Stimulated activated naive CD8-positive, alpha-beta T cell treated with anti-CD3 and anti-CD28 coated beads, Interleukin-15, Interleukin-2, amounts not matched to agents 100 ng/mL and 50 ng/mL, for 24 hours (primary cell): ENCODE results near the gene ZBTB22.
"Not testable (repeated sequence)": the region's sequence is repeated elsewhere in the genome, so short reads cannot be mapped to it uniquely, and the experiment has no call there.

Source experiments
- H3K27ac Mint-ChIP-seq: one replicate; pipeline ENCODE4 v1.8.0; 2021; ENCODE audit warnings: mild to moderate bottlenecking, mixed read lengths
- H3K27me3 Mint-ChIP-seq: one replicate; pipeline ENCODE4 v1.8.0; 2021; ENCODE audit warnings: mixed read lengths
- H3K36me3 Mint-ChIP-seq: one replicate; pipeline ENCODE4 v1.8.0; 2021; ENCODE audit warnings: low read depth, mixed read lengths
- H3K4me1 Mint-ChIP-seq: one replicate; pipeline ENCODE4 v1.8.0; 2021; ENCODE audit warnings: low read depth, mixed read lengths
- H3K4me3 Mint-ChIP-seq: one replicate; pipeline ENCODE4 v1.8.0; 2021; ENCODE audit warnings: mild to moderate bottlenecking, mixed read lengths
- H3K9me3 Mint-ChIP-seq: one replicate; pipeline ENCODE4 v1.8.0; 2021; ENCODE audit warnings: mixed read lengths

Gene ZBTB22

DNA sequence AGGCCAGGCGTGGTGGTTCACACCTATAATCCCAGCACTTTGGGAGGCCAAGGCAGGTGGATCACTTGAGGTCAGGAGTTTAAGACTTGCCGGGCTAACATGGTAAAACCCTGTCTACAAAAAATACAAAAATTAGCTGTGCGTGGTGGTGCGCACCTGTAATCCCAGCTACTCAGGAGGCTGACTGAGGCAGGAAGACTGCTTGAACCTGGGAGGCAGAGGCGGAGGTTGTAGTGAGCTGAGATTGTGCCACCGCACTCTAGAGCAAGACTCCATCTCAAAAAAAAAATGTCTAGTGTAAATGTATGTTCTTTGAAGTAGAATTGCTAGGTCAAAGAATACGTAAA, 26.0 kb upstream of the ZBTB22 start:
- H3K4me1 Mint-ChIP-seq: peaks cover 22% of the 10 kb centered on the region
- not testable (repeated sequence) for H3K36me3 Mint-ChIP-seq, H3K27me3 Mint-ChIP-seq, H3K9me3 Mint-ChIP-seq
- peak overlapping the region; percentile 33 for H3K27ac Mint-ChIP-seq
- H3K4me3 Mint-ChIP-seq: peak overlapping the region; percentile 78

DNA sequence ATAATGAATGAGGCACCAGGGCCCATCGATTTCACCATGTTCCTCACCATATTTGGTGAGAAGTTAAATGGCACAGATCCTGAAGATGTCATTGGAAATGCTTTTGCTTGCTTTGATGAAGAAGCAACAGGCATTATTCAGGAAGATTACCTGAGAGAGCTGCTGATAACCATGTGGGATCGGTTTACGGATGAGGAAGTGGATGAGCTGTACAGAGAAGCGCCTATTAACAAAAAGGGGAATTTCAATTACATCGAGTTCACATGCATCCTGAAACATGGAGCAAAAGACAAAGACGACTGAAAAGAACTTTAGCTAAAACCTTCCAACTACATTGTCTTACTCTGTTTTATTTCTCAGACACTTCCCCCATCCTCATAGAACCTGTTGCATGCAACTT, 21.6 kb upstream of the ZBTB22 start:
- Mint-ChIP-seq H3K27ac (no peak overlapping the region), H3K27me3 (no peaks in the 10 kb centered on the region), H3K36me3 (no peaks in the 10 kb centered on the region)

DNA sequence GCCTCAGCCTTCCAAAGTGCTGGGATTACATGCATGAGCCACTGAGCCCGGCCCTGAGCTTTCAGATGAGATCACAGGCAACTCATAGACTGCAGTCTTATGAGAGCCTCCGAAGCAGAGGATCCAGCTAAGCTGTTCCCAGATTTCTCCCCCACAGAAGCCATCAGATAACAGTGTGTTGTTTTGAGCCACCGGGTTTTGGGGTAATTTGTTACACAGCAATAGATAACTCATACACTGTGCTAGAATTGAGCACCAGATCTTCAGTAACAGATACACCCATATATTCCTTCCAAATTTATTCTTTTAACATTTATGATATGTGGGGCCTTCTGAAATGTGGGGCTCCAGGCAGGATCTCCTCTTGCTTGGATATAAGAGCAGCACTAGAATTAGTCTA, 19.0 kb upstream of the ZBTB22 start:
- Mint-ChIP-seq H3K4me1 (peaks cover 21% of the 10 kb centered on the region), H3K27me3 (no peaks in the 10 kb centered on the region), H3K9me3 (no peaks in the 10 kb centered on the region), H3K4me3 (no peak overlapping the region), H3K27ac (no peak overlapping the region), H3K36me3 (no peaks in the 10 kb centered on the region)

More for the DNA sequence above, 21.6 kb upstream of the ZBTB22 start:
- Mint-ChIP-seq H3K9me3 (no peaks in the 10 kb centered on the region), H3K4me1 (peaks cover 12% of the 10 kb centered on the region), H3K4me3 (no peak overlapping the region)

DNA sequence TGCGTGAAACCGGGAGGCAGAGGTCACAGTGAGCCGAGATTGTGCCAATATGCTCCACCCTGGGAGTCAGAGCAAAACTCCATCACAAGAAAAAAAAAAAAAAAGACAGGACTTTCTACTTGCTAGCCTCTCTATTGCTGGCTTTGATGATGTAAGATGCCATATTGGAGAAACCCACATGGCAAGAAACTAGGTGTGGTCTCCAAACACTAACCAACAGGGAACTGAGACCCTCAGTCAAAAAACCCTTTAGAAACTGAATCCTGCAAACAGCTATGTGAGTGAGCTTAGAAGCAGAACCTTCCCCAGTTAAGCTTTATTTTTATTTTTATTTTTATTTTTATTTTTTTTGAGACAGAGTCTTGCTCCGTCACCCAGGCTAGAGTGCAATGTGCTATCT, 18.4 kb upstream of the ZBTB22 start:
- Mint-ChIP-seq H3K36me3 (no peaks in the 10 kb centered on the region), H3K4me1 (peaks cover 26% of the 10 kb centered on the region)

DNA sequence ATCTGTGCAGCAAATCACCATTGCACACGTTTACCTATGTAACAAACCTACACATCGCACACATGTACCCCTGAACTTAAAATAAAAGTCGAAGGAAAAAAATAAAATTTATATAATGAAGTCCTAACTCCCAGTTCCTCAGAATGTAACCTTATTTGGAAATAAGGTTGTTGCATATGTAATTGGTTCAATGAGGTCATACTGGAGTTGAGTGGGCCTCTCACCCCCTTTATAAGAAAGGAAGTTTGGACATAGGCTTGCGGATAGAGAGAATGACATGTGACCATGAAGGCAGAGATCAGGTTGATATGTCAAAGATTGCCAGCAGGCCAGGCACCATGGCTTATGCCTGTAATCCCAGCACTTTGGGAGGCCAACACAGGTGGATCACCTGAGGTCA, 16.1 kb upstream of the ZBTB22 start:
- Mint-ChIP-seq H3K4me3 (no peak overlapping the region), H3K9me3 (no peaks in the 10 kb centered on the region), H3K27ac (peak overlapping the region; percentile 58), H3K4me1 (peaks cover 35% of the 10 kb centered on the region), H3K36me3 (no peaks in the 10 kb centered on the region), H3K27me3 (no peaks in the 10 kb centered on the region)

More for the DNA sequence above, 18.4 kb upstream of the ZBTB22 start:
- Mint-ChIP-seq H3K4me3 (no peak overlapping the region), H3K9me3 (no peaks in the 10 kb centered on the region), H3K27me3 (no peaks in the 10 kb centered on the region), H3K27ac (no peak overlapping the region)

DNA sequence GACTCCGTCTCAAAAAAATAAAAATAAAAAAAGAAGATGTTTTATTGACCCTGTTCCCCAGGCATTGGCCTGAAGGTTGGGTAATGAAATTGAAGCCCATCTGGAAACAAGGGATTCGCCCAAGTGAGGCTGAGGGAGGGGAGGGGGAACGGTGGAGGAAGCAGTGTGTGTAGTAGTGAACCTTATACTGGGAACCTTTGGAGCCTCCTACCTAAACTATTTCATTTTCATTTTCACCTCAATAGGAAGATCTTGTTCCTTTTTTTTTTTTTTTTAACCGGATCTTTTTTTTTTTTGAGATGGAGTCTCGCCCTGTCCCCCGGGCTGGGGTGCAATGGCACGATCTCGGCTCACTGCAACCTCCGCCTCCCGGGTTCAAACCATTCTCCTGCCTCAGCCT, 13.2 kb upstream of the ZBTB22 start:
- no peak overlapping the region for H3K27ac Mint-ChIP-seq
- H3K4me3 Mint-ChIP-seq: no peak overlapping the region
- peaks cover 35% of the 10 kb centered on the region for H3K4me1 Mint-ChIP-seq
- H3K27me3 Mint-ChIP-seq: no peaks in the 10 kb centered on the region
- no peaks in the 10 kb centered on the region for H3K36me3 Mint-ChIP-seq
- H3K9me3 Mint-ChIP-seq: no peaks in the 10 kb centered on the region

DNA sequence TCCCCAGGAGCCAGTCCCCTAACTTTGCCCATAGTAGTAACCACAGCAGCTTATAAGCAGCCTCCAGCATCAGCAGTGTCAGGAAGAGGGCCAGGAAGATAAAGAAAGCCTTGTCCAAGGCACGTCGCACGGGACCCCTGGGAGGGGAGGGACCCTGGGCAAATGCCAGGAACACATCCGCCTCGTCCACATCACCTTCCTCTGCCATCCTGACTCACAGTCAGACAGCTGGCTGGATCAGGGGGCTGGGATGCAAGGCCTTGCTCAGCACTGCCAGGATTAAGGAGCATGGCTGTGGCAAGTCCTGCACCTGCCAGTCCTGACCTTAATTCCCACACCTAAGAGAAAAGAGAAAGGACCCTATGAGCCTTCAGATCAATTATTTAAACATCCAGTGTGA, 11.5 kb upstream of the ZBTB22 start:
- Mint-ChIP-seq H3K9me3 (no peaks in the 10 kb centered on the region), H3K36me3 (no peaks in the 10 kb centered on the region), H3K27ac (no peak overlapping the region), H3K4me1 (peaks cover 35% of the 10 kb centered on the region), H3K4me3 (no peak overlapping the region), H3K27me3 (no peaks in the 10 kb centered on the region)

DNA sequence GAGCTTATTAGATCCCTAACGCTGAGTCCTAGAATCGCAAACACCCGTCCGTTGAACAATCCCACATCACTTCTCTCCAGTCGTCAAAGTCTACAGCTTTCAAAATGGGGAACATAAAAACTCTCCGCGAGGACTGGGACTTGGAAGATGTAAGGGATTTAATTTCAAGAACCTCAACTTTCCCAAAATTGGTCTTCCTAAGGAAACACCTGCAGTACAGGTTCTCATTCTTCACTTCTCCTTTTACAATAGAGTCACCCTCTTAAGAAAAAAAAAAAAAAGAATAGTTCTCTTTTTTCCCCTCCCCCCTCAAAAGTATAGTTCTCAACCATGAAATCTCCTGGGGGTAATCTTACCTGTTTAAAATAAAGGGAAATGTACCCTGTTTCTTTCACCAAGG, 6.6 kb upstream of the ZBTB22 start:
- H3K27ac Mint-ChIP-seq: peak overlapping the region; percentile 98
- H3K4me3 Mint-ChIP-seq: peak overlapping the region; percentile 93
- peaks cover 41% of the 10 kb centered on the region for H3K4me1 Mint-ChIP-seq
- H3K27me3 Mint-ChIP-seq: no peaks in the 10 kb centered on the region
- H3K9me3 Mint-ChIP-seq: no peaks in the 10 kb centered on the region
- peaks cover 34% of the 10 kb centered on the region for H3K36me3 Mint-ChIP-seq

DNA sequence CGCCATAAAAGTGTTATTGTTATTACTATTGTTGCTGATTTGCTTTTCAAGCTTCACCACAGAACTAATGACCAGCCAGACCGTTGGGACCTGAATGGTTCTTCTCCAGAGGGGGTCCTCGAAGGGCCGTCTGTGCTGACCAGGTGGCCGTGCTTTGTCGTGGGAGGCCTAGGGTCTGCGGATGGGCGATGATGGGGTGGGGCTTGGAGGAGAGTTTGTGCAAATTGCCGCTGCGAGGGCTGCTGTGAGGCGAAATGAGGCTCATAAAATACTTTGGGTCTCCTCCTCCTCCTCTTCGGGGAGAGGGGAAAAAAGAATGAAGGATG, 6.0 kb upstream of the ZBTB22 start:
- peak overlapping the region; percentile 93 for H3K4me3 Mint-ChIP-seq
- H3K27me3 Mint-ChIP-seq: no peaks in the 10 kb centered on the region
- H3K9me3 Mint-ChIP-seq: no peaks in the 10 kb centered on the region
- peak overlapping the region; percentile 98 for H3K27ac Mint-ChIP-seq
- H3K4me1 Mint-ChIP-seq: peaks cover 46% of the 10 kb centered on the region
- peaks cover 40% of the 10 kb centered on the region for H3K36me3 Mint-ChIP-seq

DNA sequence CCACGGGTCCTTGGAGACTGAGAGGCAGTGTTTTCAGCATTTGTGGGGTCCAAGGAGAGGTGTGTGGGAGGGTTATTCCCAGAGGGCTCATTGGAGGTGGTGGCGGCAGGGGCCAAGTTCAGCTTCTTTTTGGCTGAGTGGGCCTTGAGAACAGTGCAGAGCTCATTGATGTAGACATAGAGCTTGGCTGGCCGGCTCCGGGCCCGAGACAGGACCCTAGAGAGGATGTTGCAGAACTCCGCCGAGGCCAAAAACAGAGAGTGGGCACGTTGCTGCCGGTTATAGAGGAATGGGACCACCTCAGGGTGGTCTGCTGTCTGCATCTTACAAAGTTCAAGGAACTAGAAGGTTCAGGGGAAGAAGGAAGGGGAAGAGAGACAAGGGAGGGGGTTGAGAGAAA, 3.7 kb upstream of the ZBTB22 start:
- Mint-ChIP-seq H3K9me3 (no peaks in the 10 kb centered on the region), H3K4me1 (peaks cover 67% of the 10 kb centered on the region), H3K27ac (peak overlapping the region; percentile 98), H3K27me3 (no peaks in the 10 kb centered on the region), H3K4me3 (peak overlapping the region; percentile 93), H3K36me3 (peaks cover 46% of the 10 kb centered on the region)

DNA sequence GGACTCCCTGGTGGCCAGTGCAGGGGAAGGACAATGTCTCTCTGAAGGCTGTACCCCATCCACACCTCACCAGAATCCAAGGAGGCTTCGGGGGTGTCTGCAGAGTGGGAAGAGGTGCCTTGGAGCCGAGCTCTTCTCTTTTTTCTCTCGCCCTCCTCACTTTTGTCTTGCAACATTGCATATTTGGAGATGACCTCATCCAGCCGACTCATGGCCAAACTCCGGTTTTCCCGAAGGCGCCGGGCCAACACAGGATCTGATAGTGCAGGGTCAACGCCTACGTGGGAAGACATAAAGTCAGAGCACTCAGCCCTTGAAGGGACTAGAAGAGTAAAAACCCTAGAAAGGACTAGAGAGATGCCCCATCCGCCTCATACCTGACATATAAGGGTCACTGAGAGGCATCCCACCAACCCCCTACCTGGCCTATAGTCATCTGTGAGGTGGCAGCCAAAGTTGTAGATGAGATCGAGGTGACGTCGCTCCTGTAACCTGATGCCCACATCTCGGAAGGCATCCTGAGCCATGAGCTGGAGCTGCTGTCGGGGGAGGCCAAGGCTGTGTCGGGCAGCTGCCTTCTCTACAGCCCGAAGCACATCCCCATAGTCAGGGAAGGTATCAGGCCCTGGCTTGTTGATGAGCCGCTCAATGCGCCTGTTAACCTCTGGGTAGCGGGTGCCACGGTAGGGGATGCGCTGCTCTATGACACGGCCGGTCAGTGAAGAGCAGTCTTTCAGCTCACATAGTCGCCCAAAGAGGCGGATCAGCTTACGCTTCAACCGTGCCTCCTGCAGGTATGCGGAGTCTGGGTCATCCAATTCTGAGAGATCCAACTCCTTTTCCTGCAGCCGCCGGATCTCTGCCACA, 3.0 kb upstream of the ZBTB22 start:
- Mint-ChIP-seq H3K9me3 (no peaks in the 10 kb centered on the region), H3K36me3 (peaks cover 46% of the 10 kb centered on the region), H3K27me3 (no peaks in the 10 kb centered on the region), H3K4me3 (peak overlapping the region; percentile 93), H3K27ac (peak overlapping the region; percentile 98), H3K4me1 (peaks cover 71% of the 10 kb centered on the region)

DNA sequence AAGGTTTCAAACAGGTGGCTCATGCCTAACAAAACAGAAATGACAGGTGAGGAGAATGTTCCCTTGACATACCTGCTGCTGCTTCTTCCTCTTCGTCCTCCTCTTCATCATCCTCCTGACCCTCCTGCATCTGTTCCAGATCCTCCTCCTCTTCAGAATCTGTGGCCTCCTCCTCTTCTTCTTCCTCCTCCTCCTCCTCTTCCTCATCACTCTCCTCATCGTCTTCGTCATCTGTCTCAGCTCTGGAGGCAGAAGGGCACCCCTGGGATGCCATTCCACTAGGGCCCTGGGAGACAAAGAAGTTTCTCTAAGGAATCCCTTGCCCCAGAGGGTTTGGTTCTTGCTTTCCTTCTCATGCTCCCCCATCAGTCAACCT, 2.4 kb upstream of the ZBTB22 start:
- no peaks in the 10 kb centered on the region for H3K27me3 Mint-ChIP-seq
- no peaks in the 10 kb centered on the region for H3K9me3 Mint-ChIP-seq
- H3K36me3 Mint-ChIP-seq: peaks cover 46% of the 10 kb centered on the region
- H3K4me1 Mint-ChIP-seq: peaks cover 77% of the 10 kb centered on the region
- peak overlapping the region; percentile 38 for H3K27ac Mint-ChIP-seq
- H3K4me3 Mint-ChIP-seq: no peak overlapping the region

DNA sequence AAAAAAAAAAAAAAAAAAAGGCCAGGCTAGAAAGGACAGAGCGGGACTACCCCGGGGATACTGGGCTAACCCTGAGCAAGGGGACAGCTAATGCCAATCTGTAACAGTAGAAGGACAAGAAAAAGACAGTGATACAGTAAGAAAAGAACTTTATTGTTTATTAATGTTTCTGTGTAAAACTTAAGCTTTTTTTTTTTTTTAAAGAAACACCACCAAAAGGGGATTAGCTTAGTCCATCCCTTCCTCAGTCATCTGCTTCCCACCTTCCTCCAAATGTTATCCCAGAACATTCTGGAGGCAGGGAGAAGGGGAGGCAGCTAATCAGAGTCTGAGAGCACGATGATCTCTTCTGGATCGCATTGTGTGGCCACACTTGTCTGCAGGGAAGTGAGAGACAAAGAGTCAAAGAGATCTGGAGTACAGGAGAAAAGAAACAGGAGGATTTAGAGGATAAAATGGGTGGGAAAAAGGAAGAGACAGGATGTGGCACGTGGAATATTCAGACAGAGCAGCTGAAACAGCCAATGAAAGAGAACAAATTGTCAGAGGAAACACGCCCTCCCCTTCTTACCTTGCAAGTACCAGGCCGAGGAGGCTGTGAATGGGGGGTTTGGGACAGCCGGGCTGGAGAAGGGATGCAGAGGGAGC, 1.0 kb upstream of the ZBTB22 start:
- Mint-ChIP-seq H3K27ac (peak overlapping the region; percentile 95), H3K9me3 (no peaks in the 10 kb centered on the region), H3K4me1 (peaks cover 75% of the 10 kb centered on the region), H3K27me3 (no peaks in the 10 kb centered on the region), H3K36me3 (peaks cover 46% of the 10 kb centered on the region), H3K4me3 (peak overlapping the region; percentile 89)

DNA sequence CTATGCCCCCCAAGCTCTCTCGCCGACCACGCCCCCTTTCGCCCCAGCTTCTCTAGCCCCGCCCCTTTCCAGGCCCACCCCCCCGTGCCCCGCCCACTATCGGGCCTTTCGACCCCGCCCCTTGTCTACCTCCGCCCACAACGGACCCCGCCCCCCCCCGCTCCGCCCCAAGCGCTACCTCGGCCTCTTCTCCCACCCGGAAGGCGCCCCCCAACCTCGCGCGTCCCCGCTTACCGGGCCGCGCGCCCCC, 200 bp downstream of the ZBTB22 start:
- Mint-ChIP-seq H3K27ac (no peak overlapping the region), H3K27me3 (no peaks in the 10 kb centered on the region), H3K9me3 (no peaks in the 10 kb centered on the region), H3K36me3 (peaks cover 54% of the 10 kb centered on the region), H3K4me1 (peaks cover 77% of the 10 kb centered on the region), H3K4me3 (peak overlapping the region; percentile 89)

DNA sequence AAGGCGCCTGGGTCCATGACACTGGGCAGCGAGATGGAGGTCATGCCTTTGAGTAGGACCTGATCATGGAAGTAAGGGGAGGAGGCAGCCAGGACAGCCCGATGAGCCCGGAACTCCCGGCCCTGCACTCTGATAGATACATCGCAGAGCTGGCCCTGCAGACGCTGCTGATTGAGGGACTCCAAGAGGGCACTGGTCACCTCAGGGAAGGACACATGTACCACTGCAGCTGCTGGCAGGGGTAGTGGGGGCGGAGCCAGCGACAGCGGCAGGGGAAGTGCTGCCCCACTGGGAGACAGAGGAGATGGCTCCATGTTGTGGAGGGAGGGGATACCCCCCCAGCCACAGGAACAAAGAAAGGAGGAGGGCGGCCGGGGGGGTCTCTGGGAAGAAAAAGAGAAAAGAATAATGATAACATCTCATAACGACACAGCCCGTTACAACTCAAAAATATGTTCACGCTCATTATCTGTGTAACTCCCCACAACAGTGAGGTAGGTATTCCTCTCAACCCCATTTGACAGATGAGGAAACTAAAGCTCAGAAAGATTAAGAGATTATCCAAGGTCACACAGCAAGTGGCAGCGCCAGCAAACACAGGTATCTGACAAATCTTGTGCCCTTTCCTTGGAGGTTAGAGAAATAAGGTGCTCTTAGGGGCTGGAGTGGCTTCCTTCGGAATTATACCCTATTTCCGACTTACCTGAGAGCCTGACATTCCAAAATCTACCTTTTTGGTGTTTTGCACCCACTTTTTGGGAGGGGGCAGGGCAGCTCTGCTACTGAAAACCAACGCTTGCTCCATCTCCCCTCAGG, 733 bp downstream of the ZBTB22 start:
- H3K27me3 Mint-ChIP-seq: no peaks in the 10 kb centered on the region
- peak overlapping the region; percentile 68 for H3K27ac Mint-ChIP-seq
- peaks cover 78% of the 10 kb centered on the region for H3K4me1 Mint-ChIP-seq
- H3K36me3 Mint-ChIP-seq: peaks cover 54% of the 10 kb centered on the region
- peak overlapping the region; percentile 89 for H3K4me3 Mint-ChIP-seq
- no peaks in the 10 kb centered on the region for H3K9me3 Mint-ChIP-seq
